DND-41 (cell line): ENCODE data around the gene ACRV1.

Source experiments
- ATAC-seq: fragments of 200-7000 bp; cut with Tn5 transposase; 3 replicates; pipeline ENCODE4 v1.9.1; 2021; ENCODE audit warnings: low read depth; ENCODE audit not compliant: insufficient read depth
- DNase-seq: peaks from one replicate; pipeline ENCODE4 v3.0.0-alpha.2; 2020
- H2AFZ ChIP-seq: 2 replicates; pipeline ENCODE4 v1.6.0; 2012; ENCODE audit warnings: low read depth, low read length
- H3K27ac ChIP-seq: 2 replicates; pipeline ENCODE4 v1.5.1; 2012; ENCODE audit warnings: low read length, inconsistent platforms
- H3K27me3 ChIP-seq: fragments of 200-600 bp; sonication (generic); 2 replicates; pipeline ENCODE4 v1.6.0; 2012; ENCODE audit warnings: low read length, mild to moderate bottlenecking, inconsistent platforms; ENCODE audit not compliant: insufficient read depth, poor library complexity
- H3K36me3 ChIP-seq: 2 replicates; pipeline ENCODE4 v1.5.1; 2012; ENCODE audit warnings: low read length, inconsistent platforms; ENCODE audit not compliant: insufficient read depth
- H3K4me1 ChIP-seq: 2 replicates; pipeline ENCODE4 v1.5.1; 2012; ENCODE audit warnings: mild to moderate bottlenecking, low read length; ENCODE audit not compliant: insufficient read depth
- H3K4me2 ChIP-seq: 2 replicates; pipeline ENCODE4 v1.6.0; 2012; ENCODE audit warnings: mild to moderate bottlenecking, moderate library complexity, low read length, inconsistent platforms; ENCODE audit not compliant: insufficient read depth
- H3K4me3 ChIP-seq, 2 experiments: fragments of 200-600 bp in 1 of 2; shearing (Covaris generic) in 1 of 2; 2 replicates each; pipeline ENCODE4 v1.5.1; 2012 to 2016; ENCODE audit warnings: inconsistent platforms in 2 of 2, low read length in 2 of 2, mild to moderate bottlenecking in 2 of 2, low read depth in 1 of 2, moderate library complexity in 1 of 2
- H3K79me2 ChIP-seq: 2 replicates; pipeline ENCODE4 v1.6.0; 2012; ENCODE audit warnings: low read length, inconsistent platforms; ENCODE audit not compliant: insufficient read depth
- H3K9ac ChIP-seq: 2 replicates; pipeline ENCODE4 v1.6.0; 2012; ENCODE audit warnings: low read depth, mild to moderate bottlenecking, inconsistent platforms, low read length, moderate library complexity
- H3K9me3 ChIP-seq: 2 replicates; pipeline ENCODE4 v1.5.1; 2012; ENCODE audit warnings: low read length, moderate library complexity, mild to moderate bottlenecking, inconsistent platforms; ENCODE audit not compliant: insufficient read depth, severe bottlenecking
- H4K20me1 ChIP-seq: 2 replicates; pipeline ENCODE4 v1.6.0; 2012; ENCODE audit warnings: low read length; ENCODE audit not compliant: insufficient read depth
- CTCF ChIP-seq: IDR thresholded peaks from 2 replicates; pipeline ENCODE4 v1.5.1; 2012; ENCODE audit warnings: borderline replicate concordance, low read length, moderate library complexity, mild to moderate bottlenecking; ENCODE audit not compliant: poor library complexity, severe bottlenecking; ENCODE audit errors: extremely low read depth
- EZH2 ChIP-seq: IDR thresholded peaks from 3 replicates; pipeline ENCODE4 v1.6.1; 2012; ENCODE audit warnings: borderline replicate concordance, low read depth, mild to moderate bottlenecking, moderate library complexity, low read length, inconsistent platforms; ENCODE audit not compliant: severe bottlenecking

ACRV1 gene

DNA sequence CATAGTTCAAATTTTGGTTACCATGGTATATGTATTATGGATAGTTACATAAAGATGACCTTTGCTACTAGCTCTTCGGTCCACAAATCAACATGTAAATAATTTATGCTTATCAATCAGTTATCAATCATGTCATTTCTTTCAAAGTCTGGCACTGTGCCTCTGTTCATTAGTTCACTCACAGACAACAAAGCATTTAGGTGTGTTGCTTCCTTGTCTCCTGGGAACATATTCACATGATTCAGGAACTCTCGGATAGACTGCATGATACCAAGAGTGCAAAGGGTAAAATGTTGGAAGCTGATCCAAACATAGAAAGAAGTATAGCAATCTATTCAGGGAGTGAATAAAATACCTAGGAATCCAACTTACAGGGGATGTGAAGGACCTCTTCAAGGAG lies 14.3 kb upstream of the ACRV1 start:
- Histone ChIP-seq H3K9ac (no peak overlapping the region), H3K27me3 (no peaks in the 10 kb centered on the region), H3K36me3 (no peaks in the 10 kb centered on the region), H3K79me2 (no peaks in the 10 kb centered on the region), H4K20me1 (no peaks in the 10 kb centered on the region), H3K9me3 (no peaks in the 10 kb centered on the region), H3K4me3 (no peak overlapping the region), H3K4me1 (no peaks in the 10 kb centered on the region), H3K4me2 (no peak overlapping the region), H3K27ac (no peak overlapping the region), H2AFZ (no peak overlapping the region)
- ATAC-seq = no peak
- no peak for DNase-seq
- TF ChIP-seq EZH2 = no peak
- no peak for TF ChIP-seq CTCF

- no peak for DNase-seq
- no peak for ATAC-seq
Measured at GRCh38 chr11:125692887-125693286, 12.2 kb upstream of the ACRV1 start.

DNA sequence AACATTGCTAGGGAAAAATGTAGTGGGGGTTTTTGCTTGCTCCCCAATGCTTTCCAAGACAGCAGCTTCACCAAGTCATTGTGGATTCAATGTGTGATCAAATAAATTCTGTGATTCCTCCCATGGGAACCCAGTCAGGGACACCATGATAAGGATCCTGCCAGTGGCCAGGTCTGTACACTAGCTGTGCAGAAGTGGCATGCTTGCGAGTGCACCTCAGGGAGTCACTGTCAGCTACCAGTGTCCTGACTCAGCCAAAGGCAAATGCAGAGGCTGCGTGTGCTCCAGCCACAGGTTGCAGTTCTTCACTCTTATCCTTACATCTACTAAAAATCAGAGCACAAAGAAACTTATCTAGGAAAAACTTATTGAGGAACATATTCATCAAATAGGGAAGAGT lies 9.4 kb upstream of the ACRV1 start:
- H3K36me3 ChIP-seq = no peaks in the 10 kb centered on the region
- H4K20me1 ChIP-seq = no peaks in the 10 kb centered on the region
- no peak overlapping the region for H3K27ac ChIP-seq
- H3K4me3 ChIP-seq = no peak overlapping the region
- no peak for TF ChIP-seq CTCF
- no peak for TF ChIP-seq EZH2
- ATAC-seq (no peak), DNase-seq (no peak)
- H3K9me3 ChIP-seq = no peaks in the 10 kb centered on the region
- no peak overlapping the region for H2AFZ ChIP-seq
- H3K27me3 ChIP-seq = no peaks in the 10 kb centered on the region
- no peaks in the 10 kb centered on the region for H3K4me1 ChIP-seq
- H3K79me2 ChIP-seq = no peaks in the 10 kb centered on the region
- H3K4me2 ChIP-seq = no peak overlapping the region
- H3K9ac ChIP-seq = no peak overlapping the region

More at GRCh38 chr11:125692887-125693286, 12.2 kb upstream of the ACRV1 start:
- TF ChIP-seq EZH2 (no peak), CTCF (no peak)
- Histone ChIP-seq H3K4me2 (no peak overlapping the region), H3K36me3 (no peaks in the 10 kb centered on the region), H3K79me2 (no peaks in the 10 kb centered on the region), H4K20me1 (no peaks in the 10 kb centered on the region), H3K27me3 (no peaks in the 10 kb centered on the region), H3K9me3 (no peaks in the 10 kb centered on the region), H3K27ac (no peak overlapping the region), H2AFZ (no peak overlapping the region), H3K4me3 (no peak overlapping the region), H3K4me1 (no peaks in the 10 kb centered on the region), H3K9ac (no peak overlapping the region)
